ENCODE results near the gene ANO1. TPM values are rescaled to one million over a fixed set of nuclear protein-coding genes. Genes with fewer than 3 reads are reported as not detected.

Gene ANO1
- total RNA-seq, 1 donor from 2014 or later, result 0.33 TPM

GRCh38 chr11:70050243-70050642 is 27.9 kb upstream of the ANO1 start:
- no peak for DNase-seq (ENCODE audit: low read depth, low spot score)

- no peak for DNase-seq (ENCODE audit: low read depth, low spot score)
Measured at GRCh38 chr11:70054004-70054403, 24.1 kb upstream of the ANO1 start.

DNA sequence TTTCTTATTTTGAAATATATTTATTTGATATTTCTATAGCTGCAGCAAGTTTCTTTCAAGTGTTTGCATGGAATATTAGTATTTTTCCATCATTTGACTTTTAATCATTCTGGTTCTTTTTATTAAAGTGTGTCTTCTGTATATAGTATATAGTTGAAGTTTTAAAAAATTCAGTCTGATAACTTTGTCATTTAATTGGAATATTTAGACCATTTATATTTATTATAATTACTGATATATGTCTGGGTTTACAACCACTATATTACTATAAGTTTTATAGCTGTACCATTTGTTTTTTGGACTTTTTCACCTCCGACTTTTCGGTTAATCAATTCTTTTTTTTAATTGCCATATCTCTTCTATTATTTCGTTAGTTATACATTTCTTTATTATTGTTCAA is 22.7 kb upstream of the ANO1 start:
- DNase-seq (ENCODE audit: low read depth, low spot score), result no peak

DNA sequence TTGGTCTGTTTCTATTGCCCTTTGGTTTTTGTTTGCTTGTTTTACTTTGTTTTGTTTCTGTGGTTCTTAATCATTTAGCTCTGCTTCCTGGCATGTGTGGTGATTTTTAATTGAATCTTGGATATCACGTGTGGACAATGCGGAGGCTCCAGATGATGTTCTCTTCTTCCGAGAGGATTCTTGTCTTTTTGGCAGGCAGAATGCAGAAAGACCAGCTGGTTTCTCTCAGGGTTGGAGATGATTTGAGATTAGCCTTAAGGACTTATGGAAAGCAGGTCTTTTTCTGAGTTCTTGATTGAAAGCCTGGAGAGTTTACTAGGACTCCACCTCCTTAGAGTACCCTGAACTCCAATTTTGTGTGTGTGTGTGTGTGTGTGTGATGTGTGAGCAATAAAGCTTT is 21.0 kb upstream of the ANO1 start:
- no peak for DNase-seq (ENCODE audit: low read depth, low spot score)

DNA sequence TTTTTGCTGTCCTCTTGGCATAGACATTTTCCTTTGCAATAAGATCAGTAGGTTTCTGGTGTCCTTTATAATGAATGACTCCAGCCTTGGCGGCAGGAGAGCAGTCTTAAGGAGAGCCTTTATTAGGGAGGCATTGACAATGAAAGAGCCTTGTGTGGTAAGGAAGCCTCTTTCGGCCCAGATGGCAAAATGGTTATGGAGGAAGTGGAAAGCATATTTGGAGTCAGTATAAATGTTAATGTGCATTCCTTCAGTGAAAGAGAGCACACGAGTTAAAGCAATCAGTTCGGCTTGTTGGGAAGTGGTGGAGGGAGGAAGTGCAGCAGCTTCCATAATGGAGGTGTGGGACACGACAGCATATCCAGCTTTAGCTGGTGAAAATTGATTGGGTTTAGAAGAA is 18.1 kb upstream of the ANO1 start:
- no peak for DNase-seq (ENCODE audit: low read depth, low spot score)

DNA sequence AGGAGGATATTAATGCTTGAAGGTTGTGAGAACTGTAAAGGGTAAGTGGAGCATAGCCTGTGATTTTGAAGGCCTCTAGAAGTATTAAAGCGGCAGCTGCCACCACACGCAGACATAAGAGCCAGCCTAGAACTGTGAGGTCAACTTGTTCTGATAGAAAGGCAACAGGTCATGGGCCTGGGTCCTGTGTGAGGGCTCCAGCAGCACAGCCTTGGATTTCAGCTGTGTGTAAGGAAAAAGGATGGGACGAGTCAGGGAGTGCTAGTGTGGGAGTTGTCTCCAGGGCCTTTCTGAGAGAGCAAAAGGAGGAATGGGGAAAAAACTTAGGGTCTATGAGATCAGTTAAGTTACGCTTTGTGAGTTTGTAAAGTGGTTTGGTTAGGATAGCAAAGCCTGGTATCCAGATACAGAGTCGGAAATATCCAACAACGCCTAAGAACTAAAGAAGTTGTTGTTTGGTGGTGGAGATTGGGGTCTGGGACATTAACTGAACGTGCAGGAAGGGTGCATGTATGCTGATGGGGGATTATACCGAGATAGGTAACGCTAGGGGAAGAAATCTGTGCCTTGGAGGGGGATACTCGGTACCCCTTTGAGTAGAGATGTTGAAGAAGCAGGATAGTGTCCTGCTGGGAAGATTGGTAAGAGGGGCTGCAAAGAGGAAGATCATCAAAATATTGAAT is 17.4 kb upstream of the ANO1 start:
- no peak for DNase-seq (ENCODE audit: low read depth, low spot score)

DNA sequence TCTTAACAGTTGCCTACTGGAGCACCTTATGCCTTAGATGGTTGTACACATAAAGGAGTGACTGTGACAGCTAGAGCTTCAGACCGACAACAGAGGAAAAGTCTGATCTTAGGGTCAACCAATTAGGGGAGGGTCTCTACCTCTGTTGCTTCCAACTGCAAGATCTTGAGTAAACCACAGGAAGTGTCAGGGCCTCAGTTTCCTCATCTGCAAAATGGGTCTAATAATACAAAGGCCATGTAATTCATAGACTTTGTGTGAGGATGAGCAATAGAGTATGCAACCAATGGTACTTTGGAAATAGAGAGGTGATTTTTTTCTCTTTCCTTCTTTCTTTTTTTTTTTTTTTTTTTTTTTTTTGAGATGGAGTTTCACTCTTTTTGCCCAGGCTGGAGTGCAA is 16.4 kb upstream of the ANO1 start:
- no peak for DNase-seq (ENCODE audit: low read depth, low spot score)

DNA sequence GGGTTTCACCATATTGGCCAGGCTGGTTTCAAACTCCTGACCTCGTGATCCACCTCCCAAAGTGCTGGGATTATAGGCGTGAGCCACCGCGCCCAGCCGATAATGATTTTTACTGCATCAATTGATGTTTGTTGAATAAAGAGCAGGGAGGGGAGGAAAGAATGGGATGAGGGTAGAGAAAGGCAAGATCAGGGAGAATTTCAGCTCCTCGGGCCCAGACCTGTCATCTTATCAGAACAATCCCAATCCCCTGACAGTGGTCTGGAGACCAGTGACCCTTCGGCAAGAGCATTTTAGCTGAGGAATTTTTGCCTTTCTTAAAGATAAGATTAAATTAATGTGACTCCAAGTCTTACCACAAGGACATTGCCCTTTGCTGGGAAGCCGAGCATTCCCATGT is 15.0 kb upstream of the ANO1 start:
- no peak for DNase-seq (ENCODE audit: low read depth, low spot score)

DNA sequence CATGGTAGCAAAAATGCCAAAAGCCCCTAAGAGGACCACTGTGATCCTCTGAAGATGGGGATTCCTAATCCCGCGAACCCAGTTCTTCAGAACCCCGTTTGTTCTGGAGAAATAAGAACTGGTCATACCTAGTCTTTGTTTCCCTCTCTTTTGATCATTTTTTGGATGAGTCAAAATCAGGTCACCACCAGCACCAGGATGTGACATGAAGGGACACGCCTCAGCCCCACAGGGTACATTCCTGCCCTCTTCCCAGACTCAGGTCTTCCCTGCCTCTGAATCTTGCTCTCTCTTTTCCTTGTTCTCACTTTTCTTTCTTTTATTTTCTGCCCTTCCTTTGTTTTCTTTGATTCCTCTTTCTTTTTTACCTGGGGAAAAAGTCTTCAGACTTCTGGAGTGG is 14.6 kb upstream of the ANO1 start:
- DNase-seq (ENCODE audit: low read depth, low spot score), result no peak

DNA sequence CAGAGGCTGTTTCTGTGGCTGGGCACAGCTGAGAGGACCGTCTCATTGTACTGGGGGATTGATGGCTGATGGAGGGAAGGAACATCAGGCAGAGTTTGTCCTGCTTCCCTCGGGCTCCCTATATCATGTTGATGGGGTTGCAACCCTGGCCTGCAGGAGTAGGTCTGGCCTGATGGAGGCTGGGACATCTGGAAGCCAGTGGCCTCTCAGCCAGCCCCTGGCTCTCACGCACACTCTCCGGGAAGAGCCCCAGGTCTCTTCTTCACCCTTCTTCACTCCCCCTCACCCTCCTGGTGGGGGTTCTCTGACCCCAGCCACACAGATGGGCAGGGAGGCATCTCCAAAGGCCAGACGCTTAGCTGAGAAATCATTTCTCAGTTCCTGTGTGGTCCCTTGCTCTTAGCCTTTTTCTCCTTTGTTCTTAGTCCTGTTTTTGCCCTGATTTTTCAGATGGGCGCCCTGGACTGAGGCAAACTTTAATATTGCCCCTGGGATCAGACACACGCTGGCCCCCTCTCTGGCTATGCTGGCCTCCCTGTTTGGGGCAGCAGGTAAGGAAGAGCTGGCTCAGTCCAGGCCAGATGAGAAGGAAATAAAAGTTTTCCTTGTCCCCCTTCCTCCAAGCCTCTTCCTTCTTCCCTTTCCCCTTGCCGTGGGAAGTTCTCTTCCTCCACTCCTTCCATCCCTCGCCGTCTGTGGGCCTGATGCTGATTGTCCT is 13.9 kb upstream of the ANO1 start:
- no peak for DNase-seq (ENCODE audit: low read depth, low spot score)

DNA sequence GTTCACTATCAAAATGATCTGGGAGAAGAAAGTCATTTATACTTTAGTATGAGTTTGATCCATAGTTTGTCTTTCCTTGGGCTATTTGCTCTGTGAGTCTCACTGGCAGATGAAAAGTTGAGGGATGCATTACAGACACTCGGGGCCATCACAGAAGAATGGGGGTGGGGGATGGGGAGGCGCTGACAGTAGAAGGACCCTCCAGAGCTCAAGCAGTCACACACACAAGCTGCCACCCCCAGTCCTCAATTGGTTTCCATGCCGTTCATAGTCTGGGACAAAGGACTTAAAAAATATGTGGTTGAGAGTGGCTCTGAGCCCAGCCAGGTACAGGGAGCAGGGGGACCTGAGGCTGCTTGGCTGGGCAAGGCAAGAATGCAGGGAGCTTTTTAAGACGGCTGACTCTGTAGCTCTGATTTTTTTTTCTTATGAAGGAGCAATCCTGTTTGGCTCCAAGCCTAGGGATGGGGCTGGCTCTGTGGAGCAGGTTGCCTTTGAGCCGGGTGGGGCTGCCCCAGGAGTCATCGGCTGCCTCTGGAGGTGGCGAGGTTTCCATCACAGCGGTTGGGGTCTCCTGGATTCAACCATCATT is 13.3 kb upstream of the ANO1 start:
- no peak for DNase-seq (ENCODE audit: low read depth, low spot score)

GRCh38 chr11:70065318-70066135 is 12.6 kb upstream of the ANO1 start:
- DNase-seq (ENCODE audit: low read depth, low spot score), result no peak

GRCh38 chr11:70066136-70066520 is 12.0 kb upstream of the ANO1 start:
- DNase-seq (ENCODE audit: low read depth, low spot score), result no peak

GRCh38 chr11:70066628-70067027 is 11.5 kb upstream of the ANO1 start:
- DNase-seq (ENCODE audit: low read depth, low spot score), result no peak

- no peak for DNase-seq (ENCODE audit: low read depth, low spot score)
Measured at GRCh38 chr11:70067036-70067435, 11.1 kb upstream of the ANO1 start.

- DNase-seq (ENCODE audit: low read depth, low spot score), result no peak
Measured at GRCh38 chr11:70067591-70068341, 10.4 kb upstream of the ANO1 start.

DNA sequence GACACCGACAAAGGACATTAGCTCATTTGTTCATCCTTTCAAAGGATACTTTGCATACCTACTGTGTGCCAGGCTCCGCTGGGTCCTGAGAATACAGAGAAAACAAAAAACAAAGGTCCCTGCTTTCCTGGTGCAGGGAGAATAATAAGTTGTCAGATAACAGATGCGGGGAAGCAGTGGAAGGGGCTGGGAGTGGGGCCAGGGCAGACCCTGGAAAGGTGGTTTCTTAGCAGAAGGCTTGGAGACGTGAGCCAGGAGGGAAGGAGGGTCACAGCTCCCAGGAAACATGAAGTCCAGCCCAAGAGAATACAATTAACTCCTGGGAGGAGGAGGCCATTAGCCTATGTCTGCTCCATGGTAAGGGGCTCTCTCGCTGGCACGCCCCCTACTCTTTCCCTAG is 9.8 kb upstream of the ANO1 start:
- DNase-seq (ENCODE audit: low read depth, low spot score), result no peak

- DNase-seq (ENCODE audit: low read depth, low spot score), result no peak
Measured at GRCh38 chr11:70068950-70069349, 9.2 kb upstream of the ANO1 start.

- no peak for DNase-seq (ENCODE audit: low read depth, low spot score)
Measured at GRCh38 chr11:70070706-70071105, 7.4 kb upstream of the ANO1 start.

GRCh38 chr11:70071996-70072395 is 6.1 kb upstream of the ANO1 start:
- no peak for DNase-seq (ENCODE audit: low read depth, low spot score)

- DNase-seq (ENCODE audit: low read depth, low spot score), result no peak
Measured at GRCh38 chr11:70072461-70072860, 5.7 kb upstream of the ANO1 start.
